ENCODE data around the gene LCORL. TPM values are rescaled to one million over a fixed set of nuclear protein-coding genes. Genes with fewer than 3 reads are reported as not detected.

LCORL gene
- polyA plus RNA-seq (2013): 10.2 and 10.7 TPM in 2 replicates

- H3K27ac ChIP-seq (ENCODE audit: low read depth, low read length): peak within 1 kb of the TSS; percentile 89
- H3K79me2 ChIP-seq (ENCODE audit: control insufficient read depth, insufficient read depth, low read length, poor library complexity): peaks cover 11% of the 10 kb centered on the region
- peak within 1 kb of the TSS; percentile 98 for H3K4me2 ChIP-seq (ENCODE audit: low read length)
- no peaks in the 10 kb centered on the region for H3K9me3 ChIP-seq (ENCODE audit: insufficient read depth, low read depth, low read length)
- DNase-seq: peak; percentile 97 to 98
- peak within 1 kb of the TSS; percentile 95 for H2BK5ac ChIP-seq (ENCODE audit: low read depth, low read length, poor library complexity)
- peak within 1 kb of the TSS; percentile 92 for H4K91ac ChIP-seq (ENCODE audit: low read depth, low read length)
- H3K27me3 ChIP-seq (ENCODE audit: insufficient read depth, low read length): no peaks in the 10 kb centered on the region
- H3K79me1 ChIP-seq (ENCODE audit: low read length): peaks cover 11% of the 10 kb centered on the region
- peak within 1 kb of the TSS; percentile 87 for H3K14ac ChIP-seq (ENCODE audit: low read length)
- peak within 1 kb of the TSS; percentile 97 for H2AFZ ChIP-seq (ENCODE audit: insufficient read depth, low read length, poor library complexity)
- H3K9ac ChIP-seq (ENCODE audit: low read length): peak within 1 kb of the TSS; percentile 93
- H3K4ac ChIP-seq (ENCODE audit: low read depth, low read length): peak within 1 kb of the TSS; percentile 85
- peak within 1 kb of the TSS; percentile 87 for H2BK120ac ChIP-seq (ENCODE audit: insufficient read depth, low read length, poor library complexity)
- peak within 1 kb of the TSS; percentile 94 for H3K18ac ChIP-seq (ENCODE audit: low read length)
- H2BK12ac ChIP-seq (ENCODE audit: low read length): peak within 1 kb of the TSS; percentile 68
- H3K4me3 ChIP-seq (ENCODE audit: low read depth, low read length): peak within 1 kb of the TSS; percentile 88
- no CpG with 5 or more reads among the region's 71 CpGs for WGBS (ENCODE audit: extremely low coverage, insufficient coverage, insufficient read length)
- no peak within 1 kb of the TSS for H3K23ac ChIP-seq (ENCODE audit: low read length)
- H2AK5ac ChIP-seq (ENCODE audit: low read length): peak within 1 kb of the TSS; percentile 7
- no peaks in the 10 kb centered on the region for H3K36me3 ChIP-seq (ENCODE audit: control insufficient read depth in 1 of 2, insufficient read depth in 2 of 2, low read length in 2 of 2)
- peak within 1 kb of the TSS; percentile 89 for H4K12ac ChIP-seq (ENCODE audit: low read depth, low read length)
- H3K4me1 ChIP-seq (ENCODE audit: control insufficient read depth in 1 of 2, insufficient read depth in 2 of 2, low read length in 2 of 2): peaks cover 0 to 2% of the 10 kb centered on the region in 2 experiments
- peak within 1 kb of the TSS; percentile 79 for H4K8ac ChIP-seq (ENCODE audit: low read depth, low read length)
Measured at GRCh38 chr4:18021720-18022571, at the start of gene LCORL. Gene LCORL (minus strand): TSS chr4:18021755. CDS start chr4:18021751, 4 bp downstream.

DNA sequence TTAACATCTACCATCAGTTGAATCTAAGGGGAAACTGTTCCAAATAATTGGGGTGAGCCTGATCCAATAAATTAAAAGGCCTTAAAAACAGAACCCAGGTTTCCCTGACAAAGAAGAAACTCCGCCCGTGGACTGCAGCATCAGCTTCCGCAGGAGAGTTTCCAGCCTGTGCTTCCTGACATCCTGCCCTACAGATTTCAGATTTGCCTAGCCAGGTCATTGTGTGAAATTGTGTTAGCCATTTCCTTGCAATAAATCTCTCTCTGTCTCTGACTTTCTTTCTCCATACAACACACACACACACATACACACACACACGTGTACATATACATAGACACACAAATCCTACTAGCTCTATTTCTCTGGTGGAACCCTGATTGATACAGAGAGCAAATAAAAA is 48.3 kb upstream of the LCORL start:
- no peak overlapping the region for H4K12ac ChIP-seq (ENCODE audit: low read depth, low read length)
- no peaks in the 10 kb centered on the region for H3K79me2 ChIP-seq (ENCODE audit: control insufficient read depth, insufficient read depth, low read length, poor library complexity)
- H2AK5ac ChIP-seq (ENCODE audit: low read length): no peak overlapping the region
- no peaks in the 10 kb centered on the region for H3K4me1 ChIP-seq (ENCODE audit: control insufficient read depth in 1 of 2, insufficient read depth in 2 of 2, low read length in 2 of 2)
- H3K9ac ChIP-seq (ENCODE audit: low read length): no peak overlapping the region
- H3K27ac ChIP-seq (ENCODE audit: low read depth, low read length): no peak overlapping the region
- H3K9me3 ChIP-seq (ENCODE audit: insufficient read depth, low read depth, low read length): no peaks in the 10 kb centered on the region
- no peaks in the 10 kb centered on the region for H3K36me3 ChIP-seq (ENCODE audit: control insufficient read depth in 1 of 2, insufficient read depth in 2 of 2, low read length in 2 of 2)
- no peaks in the 10 kb centered on the region for H3K27me3 ChIP-seq (ENCODE audit: insufficient read depth, low read length)
- H3K14ac ChIP-seq (ENCODE audit: low read length): no peak overlapping the region
- no peaks in the 10 kb centered on the region for H3K79me1 ChIP-seq (ENCODE audit: low read length)
- no peak overlapping the region for H3K4me2 ChIP-seq (ENCODE audit: low read length)
- H2BK5ac ChIP-seq (ENCODE audit: low read depth, low read length, poor library complexity): no peak overlapping the region
- no peak overlapping the region for H3K18ac ChIP-seq (ENCODE audit: low read length)
- no peak overlapping the region for H3K23ac ChIP-seq (ENCODE audit: low read length)
- no peak overlapping the region for H2BK12ac ChIP-seq (ENCODE audit: low read length)
- no peak overlapping the region for H4K91ac ChIP-seq (ENCODE audit: low read depth, low read length)
- WGBS (ENCODE audit: extremely low coverage, insufficient coverage, insufficient read length): no CpG with 5 or more reads among the region's 4 CpGs
- no peak overlapping the region for H2BK120ac ChIP-seq (ENCODE audit: insufficient read depth, low read length, poor library complexity)
- no peak overlapping the region for H2AFZ ChIP-seq (ENCODE audit: insufficient read depth, low read length, poor library complexity)
- H3K4ac ChIP-seq (ENCODE audit: low read depth, low read length): no peak overlapping the region
- no peak for DNase-seq
- no peak overlapping the region for H4K8ac ChIP-seq (ENCODE audit: low read depth, low read length)
- H3K4me3 ChIP-seq (ENCODE audit: low read depth, low read length): no peak overlapping the region

- Histone ChIP-seq H4K12ac (ENCODE audit: low read depth, low read length) (no peak overlapping the region), H3K23ac (ENCODE audit: low read length) (no peak overlapping the region), H2AFZ (ENCODE audit: insufficient read depth, low read length, poor library complexity) (no peak overlapping the region), H3K14ac (ENCODE audit: low read length) (no peak overlapping the region), H3K4me1 (ENCODE audit: control insufficient read depth in 1 of 2, insufficient read depth in 2 of 2, low read length in 2 of 2) (no peaks in the 10 kb centered on the region), H3K4me3 (ENCODE audit: low read depth, low read length) (no peak overlapping the region), H2AK5ac (ENCODE audit: low read length) (no peak overlapping the region), H2BK5ac (ENCODE audit: low read depth, low read length, poor library complexity) (no peak overlapping the region), H3K18ac (ENCODE audit: low read length) (no peak overlapping the region), H3K4me2 (ENCODE audit: low read length) (no peak overlapping the region), H3K36me3 (ENCODE audit: control insufficient read depth in 1 of 2, insufficient read depth in 2 of 2, low read length in 2 of 2) (no peaks in the 10 kb centered on the region), H3K79me1 (ENCODE audit: low read length) (no peaks in the 10 kb centered on the region), H4K8ac (ENCODE audit: low read depth, low read length) (no peak overlapping the region), H2BK12ac (ENCODE audit: low read length) (no peak overlapping the region), H4K91ac (ENCODE audit: low read depth, low read length) (no peak overlapping the region), H3K27me3 (ENCODE audit: insufficient read depth, low read length) (no peaks in the 10 kb centered on the region), H3K4ac (ENCODE audit: low read depth, low read length) (no peak overlapping the region), H3K9ac (ENCODE audit: low read length) (no peak overlapping the region), H2BK120ac (ENCODE audit: insufficient read depth, low read length, poor library complexity) (no peak overlapping the region), H3K79me2 (ENCODE audit: control insufficient read depth, insufficient read depth, low read length, poor library complexity) (no peaks in the 10 kb centered on the region), H3K9me3 (ENCODE audit: insufficient read depth, low read depth, low read length) (peaks cover 2% of the 10 kb centered on the region), H3K27ac (ENCODE audit: low read depth, low read length) (no peak overlapping the region)
- WGBS (ENCODE audit: extremely low coverage, insufficient coverage, insufficient read length): no CpG with 5 or more reads among the region's 2 CpGs
- DNase-seq: no peak
Measured at GRCh38 chr4:18067031-18067430, 45.5 kb upstream of the LCORL start.

DNA sequence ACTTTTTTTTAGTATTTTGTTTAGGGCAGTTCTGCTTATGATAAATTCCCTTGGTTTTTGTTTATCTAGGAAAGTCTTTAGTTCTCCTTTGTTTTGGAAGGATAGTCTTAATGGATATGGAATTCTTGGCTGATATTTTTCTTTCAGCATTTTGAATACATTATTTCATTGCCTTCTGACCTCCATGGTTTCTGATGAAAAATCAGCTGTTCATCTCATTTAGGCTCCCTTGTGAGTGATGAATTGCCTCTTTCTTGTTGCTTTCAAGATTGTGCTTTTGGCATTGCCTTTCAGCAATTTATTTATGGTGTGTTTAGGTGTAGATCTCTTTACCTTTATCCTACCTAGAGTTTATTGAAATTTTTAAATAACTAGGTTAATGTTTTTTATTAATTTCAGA is 41.5 kb upstream of the LCORL start:
- H2BK5ac ChIP-seq (ENCODE audit: low read depth, low read length, poor library complexity): no peak overlapping the region
- no peak overlapping the region for H3K4me2 ChIP-seq (ENCODE audit: low read length)
- H3K9me3 ChIP-seq (ENCODE audit: insufficient read depth, low read depth, low read length): peaks cover 2% of the 10 kb centered on the region
- no peak overlapping the region for H4K91ac ChIP-seq (ENCODE audit: low read depth, low read length)
- DNase-seq: no peak
- no peak overlapping the region for H2AFZ ChIP-seq (ENCODE audit: insufficient read depth, low read length, poor library complexity)
- no peaks in the 10 kb centered on the region for H3K27me3 ChIP-seq (ENCODE audit: insufficient read depth, low read length)
- H3K4ac ChIP-seq (ENCODE audit: low read depth, low read length): no peak overlapping the region
- H2BK12ac ChIP-seq (ENCODE audit: low read length): no peak overlapping the region
- H3K23ac ChIP-seq (ENCODE audit: low read length): no peak overlapping the region
- no peak overlapping the region for H3K27ac ChIP-seq (ENCODE audit: low read depth, low read length)
- no peaks in the 10 kb centered on the region for H3K36me3 ChIP-seq (ENCODE audit: control insufficient read depth in 1 of 2, insufficient read depth in 2 of 2, low read length in 2 of 2)
- H3K14ac ChIP-seq (ENCODE audit: low read length): no peak overlapping the region
- H3K18ac ChIP-seq (ENCODE audit: low read length): no peak overlapping the region
- H3K79me1 ChIP-seq (ENCODE audit: low read length): no peaks in the 10 kb centered on the region
- H3K9ac ChIP-seq (ENCODE audit: low read length): no peak overlapping the region
- no peak overlapping the region for H2AK5ac ChIP-seq (ENCODE audit: low read length)
- no peak overlapping the region for H3K4me3 ChIP-seq (ENCODE audit: low read depth, low read length)
- no peak overlapping the region for H4K8ac ChIP-seq (ENCODE audit: low read depth, low read length)
- H3K79me2 ChIP-seq (ENCODE audit: control insufficient read depth, insufficient read depth, low read length, poor library complexity): no peaks in the 10 kb centered on the region
- H4K12ac ChIP-seq (ENCODE audit: low read depth, low read length): no peak overlapping the region
- no peak overlapping the region for H2BK120ac ChIP-seq (ENCODE audit: insufficient read depth, low read length, poor library complexity)
- H3K4me1 ChIP-seq (ENCODE audit: control insufficient read depth in 1 of 2, insufficient read depth in 2 of 2, low read length in 2 of 2): no peaks in the 10 kb centered on the region

Data from trophoblast cell (in vitro differentiated cells and primary cell).